Fibroblast of gingiva (primary cell): ENCODE data around the gene BCL2L2.
"Not testable (repeated sequence)": the region's sequence is repeated elsewhere in the genome, so short reads cannot be mapped to it uniquely, and the experiment has no call there.

Experiments
- DNase-seq: peaks from one replicate; pipeline ENCODE4 v3.0.0-alpha.2; 2011; ENCODE audit warnings: low read depth

Gene BCL2L2

DNA sequence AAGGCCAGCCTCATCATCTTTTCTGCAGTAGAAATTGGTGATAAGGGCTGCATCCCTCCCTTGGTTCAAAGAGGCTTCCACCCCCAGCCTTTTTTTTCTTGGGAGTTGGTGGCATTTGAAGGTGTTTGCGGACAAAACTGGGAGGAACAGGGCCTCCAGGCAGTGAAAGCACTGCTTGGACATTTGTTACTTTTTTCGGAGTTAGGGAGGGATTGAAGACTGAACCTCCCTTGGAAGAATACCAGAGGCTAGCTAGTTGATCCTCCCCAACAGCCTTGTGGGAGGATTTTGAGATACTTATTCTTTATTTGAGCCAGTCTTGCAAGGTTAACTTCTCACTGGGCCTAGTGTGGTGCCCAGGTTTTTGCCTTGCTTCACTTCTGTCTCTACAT lies 17.8 kb downstream of the BCL2L2 start:
- DNase-seq: no peak

GRCh38 chr14:23324993-23325392 lies 18.4 kb downstream of the BCL2L2 start:
- DNase-seq: no peak

DNA sequence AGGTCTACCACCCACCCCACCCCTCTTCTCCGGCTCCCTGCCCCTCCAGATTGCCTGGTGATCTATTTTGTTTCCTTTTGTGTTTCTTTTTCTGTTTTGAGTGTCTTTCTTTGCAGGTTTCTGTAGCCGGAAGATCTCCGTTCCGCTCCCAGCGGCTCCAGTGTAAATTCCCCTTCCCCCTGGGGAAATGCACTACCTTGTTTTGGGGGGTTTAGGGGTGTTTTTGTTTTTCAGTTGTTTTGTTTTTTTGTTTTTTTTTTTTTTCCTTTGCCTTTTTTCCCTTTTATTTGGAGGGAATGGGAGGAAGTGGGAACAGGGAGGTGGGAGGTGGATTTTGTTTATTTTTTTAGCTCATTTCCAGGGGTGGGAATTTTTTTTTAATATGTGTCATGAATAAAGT lies 19.1 kb downstream of the BCL2L2 start:
- DNase-seq: not testable (repeated sequence)

DNA sequence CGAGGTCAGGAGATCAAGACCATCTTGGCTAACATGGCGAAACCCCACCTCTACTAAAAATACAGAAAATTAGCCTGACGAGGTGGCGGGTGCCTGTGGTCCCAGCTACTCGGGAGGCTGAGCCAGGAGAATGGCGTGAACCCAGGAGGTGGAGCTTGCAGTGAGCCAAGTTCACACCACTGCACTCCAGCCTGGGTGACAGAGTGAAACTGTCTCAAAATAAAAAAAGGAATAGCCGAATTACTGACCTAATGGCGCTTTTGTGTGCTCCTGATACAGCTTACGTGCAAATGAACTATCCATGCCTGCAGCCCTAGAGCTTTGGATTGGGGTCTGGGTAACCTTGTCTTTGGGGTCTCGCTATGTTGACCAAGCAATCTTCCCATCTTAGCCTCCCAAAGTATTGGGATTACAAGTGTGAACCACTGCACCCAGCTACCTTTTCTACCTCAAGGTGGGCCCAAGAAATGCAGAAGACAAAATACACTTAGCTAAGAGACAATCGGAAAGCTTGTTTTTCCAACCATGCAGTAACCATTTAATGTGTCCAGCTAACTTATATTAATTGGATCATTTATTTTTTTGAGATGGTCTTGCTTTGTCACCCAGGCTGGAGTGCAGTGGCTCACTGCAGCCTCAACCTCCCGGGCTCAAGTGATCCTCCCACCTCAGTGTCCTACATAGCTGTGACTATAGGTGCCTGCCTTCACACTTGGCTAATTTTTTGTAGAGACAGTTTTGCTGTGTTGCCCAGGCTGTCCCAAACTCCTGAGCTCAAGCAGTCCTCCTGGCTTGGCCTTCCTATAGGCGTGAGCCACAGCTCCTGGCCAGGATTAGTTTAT lies 20.1 kb downstream of the BCL2L2 start:
- DNase-seq: no peak

DNA sequence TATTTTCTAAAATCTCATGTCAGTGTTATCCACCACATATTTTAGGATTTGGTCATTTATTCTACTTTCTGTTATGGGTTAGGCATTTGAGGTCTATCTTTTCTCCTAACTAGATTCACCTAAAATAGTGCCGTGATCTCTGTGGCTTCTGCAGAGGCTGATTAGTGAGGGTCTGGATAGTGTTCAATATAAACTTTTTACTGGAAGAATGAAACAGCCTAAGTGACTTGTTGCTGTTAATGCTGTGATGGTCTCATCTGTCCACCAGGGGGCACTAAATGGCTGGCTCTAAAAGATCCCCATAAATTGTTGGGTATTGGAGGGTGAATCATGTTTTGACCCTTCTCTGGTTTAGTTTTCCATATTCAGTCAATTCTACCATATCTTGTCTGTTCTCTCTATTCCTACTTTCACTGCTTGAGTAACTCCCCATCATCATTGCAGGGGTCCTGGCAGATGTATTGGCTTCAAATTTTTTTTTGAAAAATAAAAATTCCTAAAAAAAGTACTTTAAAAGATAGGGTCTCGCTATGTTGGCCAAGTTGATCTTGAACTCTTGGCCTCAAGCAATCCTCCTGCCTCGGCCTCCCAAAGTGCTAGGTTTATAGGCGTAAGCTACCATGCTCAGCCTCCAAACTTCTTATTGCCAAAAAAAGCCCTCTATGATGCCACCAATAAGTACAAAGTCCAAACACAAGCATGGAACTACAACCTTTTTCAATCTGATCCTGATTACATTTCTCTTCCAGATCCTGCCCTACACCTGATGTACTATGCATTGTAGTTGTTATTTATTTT lies 21.5 kb downstream of the BCL2L2 start:
- peak; percentile 66 for DNase-seq

DNA sequence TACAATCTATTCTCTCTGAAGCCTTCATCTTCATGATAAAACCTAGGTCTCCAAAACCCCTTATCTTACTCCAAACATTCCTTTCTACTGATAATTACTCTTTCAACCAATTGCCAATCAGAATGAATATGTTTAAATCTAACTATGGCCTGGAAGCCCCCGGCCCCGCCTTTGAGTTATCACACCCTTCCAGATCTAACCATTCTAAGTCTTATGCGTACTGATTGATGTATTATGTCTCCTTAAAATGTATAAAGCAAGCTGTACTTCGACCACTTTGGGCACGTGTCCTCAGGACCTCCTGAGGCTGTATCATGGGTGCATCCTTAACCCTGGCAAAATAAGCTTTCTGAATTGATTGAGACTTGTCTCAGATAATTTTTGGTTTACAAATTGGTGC lies 29.0 kb downstream of the BCL2L2 start:
- DNase-seq: no peak

DNA sequence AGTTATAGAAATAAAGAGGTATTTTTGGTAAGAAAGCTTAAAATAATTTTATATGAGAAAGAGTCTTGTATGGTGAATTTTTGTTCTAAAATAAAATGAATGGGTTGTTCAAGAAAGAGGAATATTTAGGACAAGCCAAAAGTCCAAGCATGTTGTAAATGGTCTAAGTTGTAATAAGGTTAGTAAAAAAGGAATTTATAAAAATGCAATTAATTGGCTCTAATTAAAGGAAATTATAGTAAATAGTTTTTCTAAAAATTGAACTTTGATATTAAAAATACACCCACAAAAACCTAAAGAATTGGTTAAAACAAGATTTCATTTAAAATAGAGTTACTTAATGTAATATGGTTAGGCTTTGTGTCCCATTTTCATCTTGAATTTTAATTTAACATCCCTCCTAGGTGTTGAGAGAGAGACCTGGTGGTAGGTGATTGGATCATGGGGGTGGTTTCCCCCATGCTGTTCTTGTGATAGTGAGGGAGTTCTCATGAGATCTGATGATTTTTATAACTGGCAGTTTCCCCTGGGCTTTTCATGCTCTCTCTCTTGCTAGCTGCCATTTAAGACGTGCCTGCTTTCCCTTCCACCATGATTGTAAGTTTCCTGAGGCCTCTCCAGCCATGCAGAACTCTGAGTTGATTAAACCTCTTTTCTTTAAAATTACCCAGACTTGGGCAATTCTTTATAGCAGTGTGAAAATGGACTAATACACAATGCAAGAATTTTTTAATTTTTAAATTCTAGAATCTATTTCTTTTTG lies 33.1 kb downstream of the BCL2L2 start:
- DNase-seq: no peak

- no peak for DNase-seq
Measured at GRCh38 chr14:23344481-23344880, 37.8 kb downstream of the BCL2L2 start.

DNA sequence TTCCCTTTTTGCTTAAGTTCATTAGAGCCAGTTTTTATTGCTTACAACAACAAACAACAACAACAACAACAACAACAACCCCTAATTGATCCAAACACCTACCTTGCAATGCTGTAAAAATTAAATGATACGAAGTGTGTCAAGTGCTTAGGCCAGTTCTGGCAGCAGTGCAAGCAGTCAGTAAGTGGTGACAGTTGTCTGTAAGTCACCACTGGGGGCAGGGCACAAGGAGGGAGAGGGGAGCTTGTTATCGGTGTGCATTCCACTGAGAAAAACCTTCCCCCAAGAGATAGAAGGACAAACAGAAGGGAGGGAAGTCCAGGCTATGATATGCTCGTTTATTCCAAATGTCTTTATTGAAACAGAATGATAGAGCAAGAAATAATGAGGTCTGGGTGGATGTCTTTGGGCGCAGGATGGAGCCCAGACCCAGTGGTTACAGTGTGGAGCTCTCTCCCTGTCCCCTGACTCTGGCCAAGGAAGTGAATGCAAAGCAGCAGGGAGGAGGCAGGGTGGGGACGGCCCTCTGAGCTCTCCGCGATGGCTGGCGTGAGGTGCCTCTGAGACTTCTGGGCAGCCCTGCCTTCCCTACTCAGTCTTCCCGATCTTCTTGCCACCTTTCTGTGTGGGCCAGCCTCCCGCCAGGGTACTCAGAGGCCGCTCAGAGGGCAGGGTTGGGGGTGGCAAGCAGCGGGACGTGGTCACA lies 39.5 kb downstream of the BCL2L2 start:
- no peak for DNase-seq

GRCh38 chr14:23346693-23347405 lies 40.2 kb downstream of the BCL2L2 start:
- no peak for DNase-seq

- DNase-seq: no peak
Measured at GRCh38 chr14:23347406-23348296, 41.0 kb downstream of the BCL2L2 start.

- DNase-seq: no peak
Measured at GRCh38 chr14:23348297-23348655, 41.6 kb downstream of the BCL2L2 start.

- DNase-seq: no peak
Measured at GRCh38 chr14:23349156-23349845, 42.7 kb downstream of the BCL2L2 start.

DNA sequence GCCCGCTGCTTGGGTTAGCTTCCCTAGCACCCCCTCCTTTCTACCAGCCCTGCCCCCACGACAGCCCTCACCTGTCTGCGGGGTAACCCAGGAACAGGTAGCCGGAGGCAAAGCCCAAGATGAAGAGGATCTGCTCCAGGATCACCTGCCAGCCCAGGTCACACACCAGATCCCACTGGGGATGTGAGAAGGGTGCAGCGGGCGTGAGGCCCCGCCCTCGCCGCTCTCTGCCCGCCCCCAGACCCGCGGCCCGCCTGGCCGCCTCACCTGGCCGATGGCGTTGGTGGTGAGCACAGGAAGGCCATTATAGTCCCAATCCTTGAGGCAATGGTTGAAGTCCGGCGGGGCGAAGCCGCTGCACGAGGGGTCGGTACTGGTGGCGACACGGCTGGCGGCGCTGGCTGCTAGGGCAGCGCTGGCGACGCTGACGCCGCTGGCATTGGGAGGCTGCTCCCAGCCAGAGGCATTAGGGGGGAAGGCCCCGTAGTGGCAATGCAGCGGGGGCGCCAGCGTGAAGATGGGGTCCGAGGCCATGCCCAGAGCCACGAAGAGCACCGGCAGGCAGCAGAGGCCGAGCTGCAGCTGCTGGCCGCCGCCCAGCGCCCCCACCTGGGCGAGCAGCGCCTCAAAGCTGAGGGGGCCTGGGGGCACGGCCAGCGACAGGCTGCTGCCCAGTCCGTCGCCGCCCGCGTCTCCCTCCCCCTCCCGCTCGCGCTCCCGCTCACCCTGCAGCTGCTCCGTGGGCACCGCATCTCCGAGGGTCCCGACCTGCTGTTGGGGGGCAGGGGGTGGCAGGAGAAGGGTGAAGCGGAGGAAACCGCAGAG lies 45.3 kb downstream of the BCL2L2 start:
- DNase-seq: no peak

GRCh38 chr14:23352506-23353432 lies 46.1 kb downstream of the BCL2L2 start, which contains the start of gene SLC22A17:
Gene SLC22A17, minus strand, starts transcription at chr14:23352887.
- DNase-seq: peak; percentile 80

DNA sequence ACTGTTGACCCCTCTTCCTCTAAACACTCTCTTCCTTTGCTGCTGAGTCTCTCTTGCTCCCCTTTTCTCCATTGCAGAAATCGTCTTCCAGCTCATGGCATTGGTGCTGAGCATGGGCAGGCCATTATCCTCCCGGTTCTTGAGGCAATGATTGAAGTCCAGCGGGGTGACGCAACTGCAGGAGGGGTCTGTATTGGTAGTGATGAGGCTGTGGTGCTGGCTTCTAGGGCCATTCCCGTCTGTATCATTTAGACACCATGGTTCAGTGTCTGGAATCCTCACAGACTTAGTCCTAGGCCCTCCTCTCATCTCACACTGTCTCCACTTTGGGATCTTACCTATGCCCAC lies 46.8 kb downstream of the BCL2L2 start:
- DNase-seq: no peak

DNA sequence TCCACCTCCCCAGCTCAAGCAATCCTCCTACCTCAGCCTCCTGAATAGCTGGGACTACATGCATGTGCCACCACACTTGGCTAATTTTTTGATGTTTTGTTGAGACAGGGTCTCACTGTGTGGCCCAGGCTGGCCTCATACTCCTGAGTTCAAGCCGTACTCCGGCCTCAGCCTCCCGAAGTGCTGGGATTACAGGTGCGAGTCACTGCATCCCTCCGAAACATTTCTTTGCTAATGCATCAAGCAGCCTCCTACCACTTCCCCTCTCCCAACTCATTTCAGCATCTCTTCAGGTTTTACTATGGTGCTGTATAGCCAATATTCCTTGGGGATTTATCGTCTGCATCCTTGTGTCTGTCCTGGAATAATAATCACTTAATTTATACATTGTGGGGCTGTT lies 48.4 kb downstream of the BCL2L2 start:
- no peak for DNase-seq
